ENCODE data around the gene ABLIM1. TPM values are rescaled to one million over a fixed set of nuclear protein-coding genes. Genes with fewer than 3 reads are reported as not detected.

Gene ABLIM1
- total RNA-seq, 1 donor from 2014 or later, result 144 TPM

GRCh38 chr10:114482480-114483304 is 175.4 kb downstream of the ABLIM1 start:
- no peak for TF ChIP-seq CTCF (IDR thresholded peaks at IDR 0.05)
- intact Hi-C loops (cut with DNase I), result loop anchor here (10.0 kb wide), 1 partner anchor 52 kb away; no protein-coding TSS in a partner anchor
- DNase-seq (no peak), ATAC-seq (peak; percentile 49)
- Histone ChIP-seq H3K27ac (no peak overlapping the region), H3K36me3 (no peaks in the 10 kb centered on the region), H3K9me3 (no peaks in the 10 kb centered on the region), H3K27me3 (no peaks in the 10 kb centered on the region), H3K4me3 (no peak overlapping the region), H3K4me1 (peaks cover 6% of the 10 kb centered on the region)

GRCh38 chr10:114481055-114481454 is 177.0 kb downstream of the ABLIM1 start:
- no peak for DNase-seq
- no peak overlapping the region for H3K4me3 ChIP-seq
- H3K9me3 ChIP-seq, result no peaks in the 10 kb centered on the region
- no peak for ATAC-seq
- intact Hi-C loops (cut with DNase I), result loop anchor here (10.0 kb wide), 1 partner anchor 54 kb away; no protein-coding TSS in a partner anchor
- H3K27ac ChIP-seq, result no peak overlapping the region
- no peaks in the 10 kb centered on the region for H3K36me3 ChIP-seq
- H3K4me1 ChIP-seq, result peaks cover 6% of the 10 kb centered on the region
- no peaks in the 10 kb centered on the region for H3K27me3 ChIP-seq
- no peak for TF ChIP-seq CTCF (IDR thresholded peaks at IDR 0.05)

DNA sequence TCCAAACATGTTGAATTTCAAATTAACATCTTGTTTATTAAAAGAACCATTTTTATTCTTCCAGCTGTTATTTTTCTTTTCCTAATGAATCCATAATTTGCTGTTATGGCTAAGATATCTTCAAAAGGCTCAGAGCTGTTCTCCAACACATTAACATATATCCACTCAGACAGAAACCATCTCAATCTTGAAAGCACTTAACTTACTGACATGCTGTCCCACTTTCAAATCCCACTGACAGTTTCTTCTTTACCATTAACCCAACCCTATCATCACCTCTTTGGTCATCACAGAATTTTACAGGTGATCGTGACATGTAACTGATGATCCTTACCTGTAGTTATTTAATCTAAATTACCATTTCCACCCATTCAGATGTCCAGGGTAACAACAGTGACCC is 178.2 kb downstream of the ABLIM1 start:
- Histone ChIP-seq H3K9me3 (no peaks in the 10 kb centered on the region), H3K4me1 (peaks cover 6% of the 10 kb centered on the region), H3K27me3 (no peaks in the 10 kb centered on the region), H3K36me3 (no peaks in the 10 kb centered on the region), H3K4me3 (no peak overlapping the region), H3K27ac (no peak overlapping the region)
- intact Hi-C loops (cut with DNase I), result loop anchor here (10.0 kb wide), 1 partner anchor 55 kb away; no protein-coding TSS in a partner anchor
- DNase-seq, result no peak
- no peak for ATAC-seq
- no peak for TF ChIP-seq CTCF (IDR thresholded peaks at IDR 0.05)

GRCh38 chr10:114479307-114479706 is 178.8 kb downstream of the ABLIM1 start:
- no peaks in the 10 kb centered on the region for H3K36me3 ChIP-seq
- H3K4me1 ChIP-seq, result peaks cover 6% of the 10 kb centered on the region
- intact Hi-C loops (cut with DNase I), result no loop called here
- no peak for DNase-seq
- no peaks in the 10 kb centered on the region for H3K27me3 ChIP-seq
- H3K27ac ChIP-seq, result no peak overlapping the region
- no peak overlapping the region for H3K4me3 ChIP-seq
- no peak for TF ChIP-seq CTCF (IDR thresholded peaks at IDR 0.05)
- peak; percentile 17 for ATAC-seq
- H3K9me3 ChIP-seq, result no peaks in the 10 kb centered on the region

- Histone ChIP-seq H3K36me3 (no peaks in the 10 kb centered on the region), H3K9me3 (no peaks in the 10 kb centered on the region), H3K27ac (no peak overlapping the region), H3K4me3 (no peak overlapping the region), H3K27me3 (no peaks in the 10 kb centered on the region), H3K4me1 (peaks cover 4% of the 10 kb centered on the region)
- no peak for TF ChIP-seq CTCF (IDR thresholded peaks at IDR 0.05)
- ATAC-seq, result no peak
- intact Hi-C loops (cut with DNase I), result no loop called here
- DNase-seq, result no peak
Measured at GRCh38 chr10:114478281-114478680, 179.8 kb downstream of the ABLIM1 start.
